Measurements from ENCODE around the gene AHCY.
A peak's percentile ranks its signal among the peaks of the same experiment; 100 is the strongest.
"Not testable (repeated sequence)": the region's sequence is repeated elsewhere in the genome, so short reads cannot be mapped to it uniquely, and the experiment has no call there.

AHCY gene

DNA sequence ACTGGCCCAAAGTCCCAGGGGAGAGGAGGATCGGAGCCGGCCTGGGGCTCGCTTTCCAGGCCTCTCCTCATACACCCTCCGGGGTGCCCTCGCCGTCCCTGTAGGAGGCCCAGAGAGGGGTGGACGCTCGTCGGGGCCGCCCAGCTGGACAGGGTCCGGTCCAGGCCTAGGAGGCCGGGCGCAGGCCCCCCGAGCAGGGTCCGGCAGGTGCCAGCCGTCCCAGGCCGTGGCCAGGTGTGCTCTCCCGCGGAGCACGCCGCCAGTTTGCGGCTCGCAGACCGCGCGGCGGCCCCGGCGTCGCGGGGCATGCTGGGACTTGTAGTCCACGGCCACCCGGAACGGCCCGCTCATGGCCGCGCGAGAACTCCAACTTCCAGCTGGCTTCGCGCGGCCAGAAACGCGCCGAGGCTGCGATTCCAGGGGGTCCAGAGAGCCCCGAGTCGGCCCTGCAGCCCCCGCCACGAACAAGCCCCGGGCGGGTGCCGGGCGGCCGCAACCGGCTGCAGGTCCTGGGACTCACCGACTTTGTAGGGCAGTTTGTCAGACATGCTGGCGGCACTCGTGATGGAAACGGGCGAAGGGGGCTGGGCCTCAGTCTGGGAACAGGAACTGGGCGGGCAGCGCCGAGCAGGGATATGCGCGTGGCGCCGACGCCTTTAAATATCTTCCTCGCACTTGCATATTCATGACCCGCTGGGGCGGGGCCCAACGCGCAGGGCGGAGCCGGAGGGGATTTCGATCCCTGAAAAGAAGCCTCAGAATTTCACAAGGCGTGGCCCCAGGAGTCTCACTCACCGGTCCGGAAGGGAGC, at the start of gene AHCY:
AHCY (minus strand) TSS at position 633 of the 811 bp plus-strand sequence; CDS start at position 548, 85 bp downstream.
- DNase-seq (ENCODE audit: low spot score) = peak; percentile 94

GRCh38 chr20:34350095-34350494, 46.9 kb upstream of the AHCY start:
- no peak for DNase-seq (ENCODE audit: low spot score)

- no peak for DNase-seq (ENCODE audit: low spot score)
Observed at GRCh38 chr20:34347571-34347970, 44.4 kb upstream of the AHCY start.

GRCh38 chr20:34346533-34346865, 43.3 kb upstream of the AHCY start:
- DNase-seq (ENCODE audit: low spot score) = not testable (repeated sequence)

DNA sequence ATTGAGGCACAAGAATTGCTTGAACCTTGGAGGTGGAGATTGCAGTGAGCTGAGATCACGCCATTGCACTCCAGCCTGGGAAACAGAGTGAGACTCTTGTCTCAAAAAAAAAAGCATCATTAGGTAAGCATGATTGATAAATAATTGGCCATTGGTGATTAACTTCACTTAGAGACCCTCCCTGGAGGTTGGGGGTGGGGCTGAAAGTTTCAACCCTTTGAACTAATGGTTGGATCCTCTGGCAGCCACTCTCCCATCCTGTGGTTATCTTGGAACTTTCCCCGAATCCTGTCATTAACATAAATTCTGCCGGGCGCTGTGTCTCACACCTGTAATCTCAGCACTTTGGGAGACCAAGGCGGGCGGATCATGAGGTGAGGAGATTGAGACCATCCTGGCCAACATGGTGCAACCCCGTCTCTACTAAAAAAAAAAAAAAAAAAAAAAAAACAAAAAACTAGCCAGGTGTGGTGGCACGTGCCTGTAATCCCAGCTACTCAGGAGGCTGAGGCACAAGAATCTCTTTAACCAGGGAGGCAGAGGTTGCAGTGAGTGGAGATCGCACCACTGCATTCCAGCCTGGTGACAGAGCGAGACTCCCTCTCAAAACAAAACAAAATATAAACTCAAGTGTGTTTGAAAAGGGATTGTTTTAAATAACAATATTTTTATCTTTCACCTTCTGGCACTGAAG, 42.8 kb upstream of the AHCY start:
- not testable (repeated sequence) for DNase-seq (ENCODE audit: low spot score)

DNA sequence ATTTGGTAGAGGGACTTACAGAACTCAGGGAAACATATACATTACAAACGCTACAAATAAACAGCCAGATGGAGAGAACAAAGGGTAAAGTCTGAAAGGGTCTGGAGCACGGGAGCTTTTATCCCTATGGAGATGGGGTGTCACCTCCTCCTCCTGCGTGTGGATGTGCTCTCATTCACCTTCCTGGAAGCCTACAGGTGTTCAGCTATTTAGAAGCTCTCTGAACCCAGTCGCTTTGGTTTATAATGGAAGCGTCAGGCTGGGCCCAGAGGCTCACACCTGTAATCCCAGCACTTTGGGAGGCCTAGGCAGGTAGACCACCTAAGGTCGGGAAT, 42.2 kb upstream of the AHCY start:
- no peak for DNase-seq (ENCODE audit: low spot score)

GRCh38 chr20:34344238-34344637, 41.1 kb upstream of the AHCY start:
- no peak for DNase-seq (ENCODE audit: low spot score)

- DNase-seq (ENCODE audit: low spot score) = no peak
Observed at GRCh38 chr20:34343458-34344211, 40.5 kb upstream of the AHCY start.

- DNase-seq (ENCODE audit: low spot score) = not testable (repeated sequence)
Observed at GRCh38 chr20:34341199-34341598, 38.0 kb upstream of the AHCY start.

- not testable (repeated sequence) for DNase-seq (ENCODE audit: low spot score)
Observed at GRCh38 chr20:34340726-34341125, 37.6 kb upstream of the AHCY start.

- no peak for DNase-seq (ENCODE audit: low spot score)
Observed at GRCh38 chr20:34337982-34338726, 35.0 kb upstream of the AHCY start.

DNA sequence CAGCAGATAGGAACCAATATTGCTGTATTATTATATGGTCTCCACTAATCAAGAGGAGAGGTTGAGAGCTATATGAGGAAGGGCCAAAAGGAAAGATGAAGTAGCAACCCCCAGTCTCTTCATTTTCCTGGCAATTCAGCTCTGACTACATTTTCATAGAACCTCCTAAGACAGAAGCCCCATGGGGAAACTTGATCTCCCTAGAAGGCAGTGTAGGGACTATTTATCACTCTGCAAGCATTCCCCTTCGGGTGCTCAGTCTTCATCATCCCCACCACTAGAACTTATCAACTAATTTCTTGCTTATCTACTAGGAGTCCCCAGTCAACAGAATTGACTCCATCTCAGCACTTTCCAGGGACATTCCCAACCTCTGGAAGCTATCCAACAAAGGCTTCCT, 34.4 kb upstream of the AHCY start:
- no peak for DNase-seq (ENCODE audit: low spot score)

DNA sequence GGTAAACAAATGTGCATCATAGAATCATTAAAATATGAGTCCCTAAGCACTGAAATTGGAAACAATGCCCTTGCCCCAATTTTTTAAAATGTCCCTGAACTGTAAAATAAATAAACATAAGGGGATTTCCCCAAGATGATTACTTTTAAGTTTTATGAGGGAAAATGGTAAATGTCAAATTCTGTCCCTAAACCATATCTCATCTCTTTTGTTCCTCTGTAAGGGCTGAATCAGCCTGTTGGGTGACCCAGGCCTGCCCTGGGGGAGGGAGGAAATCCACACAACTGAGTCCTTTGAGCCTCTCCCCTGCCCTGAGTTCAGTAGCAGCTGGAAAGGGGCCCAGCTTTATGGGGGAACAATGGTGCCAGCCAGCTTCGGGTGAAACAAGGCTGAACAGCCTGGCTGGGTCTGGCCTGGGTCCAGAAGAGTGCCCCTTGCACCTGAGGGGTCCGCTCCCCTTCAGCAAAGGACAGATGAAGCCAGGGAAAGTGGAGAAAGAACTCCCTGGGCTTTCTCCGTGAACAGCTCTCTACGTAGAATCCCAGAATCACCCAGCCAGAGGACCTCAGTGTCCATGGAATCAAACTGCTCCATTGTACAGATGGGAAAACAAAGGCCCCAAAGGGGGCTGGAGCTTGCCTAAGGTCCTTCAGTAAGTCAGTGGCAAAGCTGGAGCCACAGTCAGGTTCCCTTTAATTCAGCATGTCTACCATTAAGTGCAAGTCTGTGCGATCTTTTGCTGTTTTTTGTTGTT, 31.7 kb upstream of the AHCY start:
- peak; percentile 98 for DNase-seq (ENCODE audit: low spot score)

DNA sequence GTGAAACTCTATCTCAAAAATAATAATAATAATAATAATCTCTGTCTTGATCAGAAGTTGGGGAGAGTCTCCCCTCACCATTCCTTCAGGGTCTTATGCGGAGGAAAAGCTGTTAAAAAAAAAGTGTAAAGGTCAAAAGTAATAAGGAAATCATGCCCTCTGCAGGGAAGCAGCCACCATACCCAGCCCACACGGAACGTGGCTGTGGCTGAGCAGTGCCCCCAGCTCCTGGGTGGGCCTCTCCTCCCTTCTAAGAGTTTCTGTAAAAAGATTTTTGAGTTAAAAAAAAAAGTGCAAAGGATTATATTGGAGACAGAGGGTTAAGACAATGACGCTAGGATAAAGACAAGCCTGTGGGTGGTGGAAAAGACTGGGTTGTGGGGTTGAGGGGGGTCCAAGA, 30.6 kb upstream of the AHCY start:
- DNase-seq (ENCODE audit: low spot score) = no peak

- DNase-seq (ENCODE audit: low spot score) = no peak
Observed at GRCh38 chr20:34332262-34332920, 29.2 kb upstream of the AHCY start.

GRCh38 chr20:34331838-34332237, 28.7 kb upstream of the AHCY start:
- DNase-seq (ENCODE audit: low spot score) = no peak

- DNase-seq (ENCODE audit: low spot score) = not testable (repeated sequence)
Observed at GRCh38 chr20:34330861-34331544, 27.8 kb upstream of the AHCY start.

GRCh38 chr20:34328928-34329677, 25.9 kb upstream of the AHCY start:
- DNase-seq (ENCODE audit: low spot score) = no peak

- not testable (repeated sequence) for DNase-seq (ENCODE audit: low spot score)
Observed at GRCh38 chr20:34328207-34328606, 25.1 kb upstream of the AHCY start.

- no peak for DNase-seq (ENCODE audit: low spot score)
Observed at GRCh38 chr20:34324541-34324940, 21.4 kb upstream of the AHCY start.

Data from globus pallidus (tissue), 1 donor.